Activated T-cell treated with anti-CD3 and anti-CD28 coated beads for 48 hours (primary cell): Measurements from ENCODE around the gene FURIN.
"Not testable (repeated sequence)": the region's sequence is repeated elsewhere in the genome, so short reads cannot be mapped to it uniquely, and the experiment has no call there.

Experiments used
- DNase-seq: peaks from one replicate; pipeline ENCODE4 v3.0.0-alpha.2; 2020; ENCODE audit warnings: low read depth

The FURIN gene

GRCh38 chr15:90844696-90845095 is 23.7 kb upstream of the FURIN start:
- no peak for DNase-seq

DNA sequence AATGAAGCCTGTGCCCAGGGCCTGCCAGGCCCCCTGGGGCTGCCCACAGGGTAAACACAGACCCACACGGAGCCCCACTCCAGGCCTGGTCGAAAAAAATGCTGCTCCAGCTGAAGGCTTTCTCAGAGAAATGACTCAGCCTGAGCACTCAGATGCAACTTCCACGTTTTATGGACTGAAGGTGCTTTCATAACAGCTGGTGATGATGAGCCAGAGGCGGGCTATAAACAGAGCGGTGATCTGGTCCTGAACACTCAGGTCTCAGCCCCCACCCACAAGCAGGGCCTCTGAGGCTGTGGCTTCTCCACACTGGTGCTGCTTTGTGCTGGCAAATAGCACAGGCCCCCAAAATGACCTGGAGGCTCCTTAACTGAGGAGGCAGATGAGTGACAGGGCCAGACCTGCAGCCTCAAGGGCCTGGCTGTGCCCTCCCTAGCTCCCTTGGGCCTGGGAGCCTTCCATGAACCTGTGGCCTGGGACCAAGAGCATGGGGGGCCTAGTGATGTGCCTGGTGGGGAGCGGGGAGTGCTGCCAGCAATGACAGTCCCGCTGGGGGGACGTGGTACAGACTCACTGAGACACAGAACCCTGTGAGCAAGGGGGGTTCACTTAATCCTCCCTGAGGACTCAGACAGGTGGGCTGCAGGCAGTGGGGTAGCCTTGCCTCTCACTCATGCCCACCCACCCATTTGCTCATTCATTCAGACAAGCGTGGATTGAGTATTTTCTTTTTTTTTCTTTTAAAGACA is 23.0 kb upstream of the FURIN start:
- no peak for DNase-seq

- DNase-seq = not testable (repeated sequence)
These were observed 19.0 kb upstream of the FURIN start for GRCh38 chr15:90849424-90849823.

DNA sequence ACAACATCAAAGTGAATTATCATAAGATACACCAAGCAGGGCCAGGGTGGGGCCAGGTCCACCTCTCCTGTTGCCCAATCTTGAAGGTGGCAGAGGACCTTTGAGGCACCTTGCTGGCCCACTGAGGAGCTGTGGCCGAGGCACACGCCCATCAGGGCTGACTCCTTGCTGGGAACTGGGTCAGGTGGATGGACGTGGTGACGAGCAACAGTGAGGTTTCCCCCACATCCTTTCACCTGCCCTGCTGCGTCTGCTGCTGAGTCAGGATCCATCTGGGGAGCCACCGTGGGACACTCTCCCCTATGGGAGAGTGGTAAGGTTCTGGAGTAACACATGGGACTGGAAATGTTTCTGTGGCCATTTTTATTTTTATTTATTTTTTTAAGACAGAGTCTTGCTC is 17.3 kb upstream of the FURIN start:
- no peak for DNase-seq

- no peak for DNase-seq
These were observed 16.4 kb upstream of the FURIN start for GRCh38 chr15:90851940-90852339.

DNA sequence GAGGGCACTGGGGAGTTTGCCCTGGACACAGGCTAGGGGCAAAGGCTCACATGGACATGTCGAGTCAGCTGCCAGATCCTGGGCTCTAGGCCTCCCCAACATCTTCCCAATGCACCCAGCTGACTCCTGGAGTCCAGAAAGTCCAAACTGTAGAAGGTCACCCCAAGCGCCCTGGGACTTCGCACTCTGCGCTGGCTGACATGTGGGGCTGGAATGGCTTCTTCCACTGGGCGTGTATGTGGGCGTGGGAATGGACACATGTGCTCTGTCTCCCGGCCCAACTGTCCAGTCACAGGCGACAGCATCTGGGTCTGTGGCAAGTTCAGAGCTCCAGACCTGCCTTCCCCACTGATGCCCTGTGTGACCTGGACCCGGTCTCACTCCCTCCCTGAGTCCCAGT is 13.2 kb upstream of the FURIN start:
- DNase-seq = no peak

DNA sequence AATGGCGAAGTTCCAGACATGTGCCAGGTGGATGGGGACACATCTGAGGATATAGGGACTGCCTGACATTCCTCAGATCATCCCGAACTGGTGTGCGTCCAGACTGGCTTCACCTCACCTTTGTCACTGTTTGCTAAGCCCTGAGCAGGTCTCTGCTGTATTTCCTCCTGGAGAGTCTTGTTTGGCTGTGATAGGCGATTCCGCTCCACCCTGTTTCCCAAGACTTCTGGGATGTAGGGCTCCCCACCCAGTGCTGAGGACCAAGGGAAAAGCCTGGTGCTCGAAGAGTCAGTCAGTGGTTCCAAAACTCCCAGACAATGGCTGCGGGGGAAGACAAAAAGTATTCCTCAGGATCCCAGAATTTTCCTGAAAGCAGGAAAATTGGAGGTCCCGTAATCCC is 11.1 kb upstream of the FURIN start:
- DNase-seq = no peak

- DNase-seq = no peak
These were observed 10.4 kb upstream of the FURIN start for GRCh38 chr15:90857883-90858443.

DNA sequence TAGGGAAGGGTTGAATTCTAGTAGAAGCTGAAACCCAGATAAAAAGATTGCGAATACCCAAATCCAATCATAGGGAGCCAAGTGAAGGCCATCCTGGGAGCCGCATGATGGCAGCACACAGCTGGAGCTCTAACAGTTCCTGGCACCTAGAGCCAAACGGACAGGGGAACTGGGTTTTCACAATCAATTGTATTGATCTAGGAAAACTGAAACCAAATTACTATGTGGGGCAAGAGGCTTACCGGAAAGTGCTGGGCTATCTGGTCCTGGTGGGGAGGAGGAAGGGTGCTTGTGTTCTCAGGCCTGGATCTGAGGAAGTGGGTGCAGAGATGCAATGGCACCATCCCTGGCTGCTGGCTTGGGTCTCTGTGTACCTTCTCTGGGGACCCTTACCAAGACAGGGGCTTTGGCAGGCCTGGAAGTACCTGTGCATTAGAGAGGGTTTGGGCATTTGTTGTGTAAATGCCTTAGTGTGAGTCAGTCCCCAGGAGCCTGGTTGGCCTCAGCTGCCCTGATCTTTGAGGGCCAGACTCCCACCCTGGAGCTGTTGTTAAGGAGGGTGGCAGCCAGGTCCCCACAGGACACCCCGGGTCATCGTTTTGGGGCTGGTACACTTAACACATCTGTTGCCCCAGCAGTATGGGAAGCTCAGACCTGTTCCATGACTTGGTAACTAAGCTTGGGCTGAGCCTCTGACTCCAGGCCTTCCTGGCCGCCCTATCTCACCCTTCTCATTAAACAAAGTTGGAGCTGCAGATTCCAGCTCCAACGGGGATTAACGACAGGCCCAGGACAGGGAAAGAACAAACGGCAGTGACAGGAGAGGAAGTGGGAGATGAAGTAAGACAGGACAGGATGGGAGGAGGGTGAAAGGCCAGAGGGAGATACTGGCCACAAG is 8.9 kb upstream of the FURIN start:
- DNase-seq = no peak

GRCh38 chr15:90860450-90860849 is 7.9 kb upstream of the FURIN start:
- no peak for DNase-seq

DNA sequence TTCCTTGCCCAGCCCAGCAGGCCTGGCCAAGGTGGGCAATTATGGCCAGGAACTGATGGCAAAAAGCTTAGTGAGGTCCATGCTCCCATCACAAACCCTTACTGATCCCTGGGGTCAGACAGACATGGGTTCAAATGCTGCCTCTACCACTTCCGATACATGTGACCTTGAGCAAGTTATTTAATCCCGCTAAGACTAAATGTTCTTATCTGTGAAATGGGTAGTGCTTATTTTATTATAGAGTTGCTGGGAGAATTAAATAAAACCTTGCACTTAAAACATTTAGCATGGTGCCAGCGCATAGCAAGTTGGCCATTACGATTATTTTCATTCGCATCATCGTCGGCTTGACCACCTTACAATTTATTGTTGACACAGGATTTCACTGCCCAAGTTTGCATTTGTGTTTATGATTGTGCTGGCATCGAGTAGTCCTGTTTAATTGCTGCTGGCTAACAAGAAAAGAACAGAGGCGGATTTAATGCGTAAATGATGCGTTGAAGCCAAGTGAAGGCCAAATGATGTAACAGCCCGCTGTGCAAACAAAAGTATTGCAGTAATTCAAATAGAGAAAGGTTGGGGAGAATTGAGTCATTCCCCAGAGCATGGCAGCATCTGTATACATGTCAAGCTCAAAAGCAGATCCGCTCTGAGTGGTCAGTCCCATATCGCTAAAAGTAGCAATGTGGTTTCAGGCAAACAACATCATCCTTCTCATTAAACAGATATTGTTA is 7.3 kb upstream of the FURIN start:
- no peak for DNase-seq

- DNase-seq = no peak
These were observed 5.9 kb upstream of the FURIN start for GRCh38 chr15:90862487-90862886.

GRCh38 chr15:90862964-90863778 is 5.2 kb upstream of the FURIN start:
- no peak for DNase-seq

DNA sequence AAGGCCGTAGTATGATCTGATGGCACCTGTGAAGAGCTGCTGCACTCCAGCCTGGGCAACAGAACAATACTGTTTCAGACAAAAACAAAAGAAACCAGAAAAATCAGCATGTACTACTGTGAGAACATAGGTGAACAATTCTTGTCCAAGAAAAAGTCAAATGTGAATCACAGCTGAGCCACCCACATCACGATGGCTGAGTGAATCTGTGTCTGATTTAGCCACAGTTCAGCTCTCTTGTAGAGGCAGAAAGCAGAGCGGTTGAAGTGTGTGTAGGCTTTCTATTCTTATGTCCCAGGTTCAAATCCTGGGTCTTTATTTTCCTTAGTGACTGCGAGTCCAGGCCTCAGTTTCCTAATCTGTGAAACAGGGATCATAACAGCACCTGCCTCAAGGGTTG is 4.4 kb upstream of the FURIN start:
- DNase-seq = no peak

DNA sequence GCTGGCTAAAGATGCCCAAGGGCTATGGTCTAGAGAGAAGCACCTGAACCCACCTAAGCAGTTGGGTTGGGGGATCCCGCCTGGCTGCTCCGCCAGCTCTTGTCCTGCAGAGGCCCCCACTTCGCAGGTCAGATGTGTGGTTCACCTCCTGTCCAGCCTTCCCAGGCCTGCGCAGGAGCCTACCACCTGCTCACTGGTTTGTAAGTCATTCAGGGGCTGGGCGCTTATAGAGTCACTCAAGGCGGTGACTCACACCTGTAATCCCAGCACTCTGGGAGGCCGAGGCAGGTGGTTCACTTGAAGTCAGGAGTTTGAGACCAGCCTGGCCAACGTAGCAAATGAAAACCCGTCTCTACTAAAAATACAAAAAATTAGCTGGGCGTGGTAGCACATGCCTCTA is 3.9 kb upstream of the FURIN start:
- DNase-seq = no peak

DNA sequence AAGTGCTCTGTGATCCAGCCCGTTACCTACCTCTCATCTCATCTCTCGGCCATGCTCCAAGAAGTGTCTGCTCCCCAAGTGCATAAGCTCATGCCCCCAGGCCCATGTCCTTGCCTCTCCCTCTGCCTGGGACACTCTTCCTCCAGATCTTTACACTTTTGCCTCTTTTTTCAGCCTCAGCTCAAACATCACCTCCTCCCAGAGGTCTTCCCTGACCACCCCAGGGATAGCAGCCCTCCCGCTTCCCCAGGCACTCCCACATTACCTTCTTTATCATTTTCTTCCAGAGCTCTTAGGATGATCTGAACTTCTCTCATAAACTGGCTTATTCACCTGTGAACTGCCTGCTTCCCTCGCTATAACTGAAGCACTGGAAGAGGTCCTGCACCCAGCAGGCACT is 2.7 kb upstream of the FURIN start:
- DNase-seq = no peak

- DNase-seq = no peak
These were observed 2.1 kb upstream of the FURIN start for GRCh38 chr15:90866161-90866715.

GRCh38 chr15:90866800-90867199 is 1.6 kb upstream of the FURIN start:
- DNase-seq = no peak

- no peak for DNase-seq
These were observed 753 bp downstream of the FURIN start for GRCh38 chr15:90869140-90869541.

GRCh38 chr15:90869601-90870353 is 1.4 kb downstream of the FURIN start:
- DNase-seq = no peak
